PC-3 (cell line): ENCODE results near the gene PLAGL2.

Experiments
- EZH2 ChIP-seq: fragments of 300-600 bp; sonication (generic); IDR thresholded peaks from one replicate; pipeline ENCODE4 v1.6.1; 2017; ENCODE audit warnings: antibody characterized with exemption, mild to moderate bottlenecking, low read length; ENCODE audit not compliant: unreplicated experiment
- EZH2phosphoT487 ChIP-seq: fragments of 300-600 bp; sonication (generic); IDR thresholded peaks from 2 replicates; pipeline ENCODE4 v1.6.1; 2018; ENCODE audit warnings: mild to moderate bottlenecking, antibody characterized with exemption, low read length, borderline replicate concordance
- TF ChIP-seq, protein P1 (sequence below): fragments of 300-600 bp; sonication (generic); conservative IDR thresholded peaks from 2 replicates; pipeline ENCODE4 v1.5.1; 2017; ENCODE audit warnings: antibody characterized with exemption, low read depth, mild to moderate bottlenecking, low read length

DNA sequence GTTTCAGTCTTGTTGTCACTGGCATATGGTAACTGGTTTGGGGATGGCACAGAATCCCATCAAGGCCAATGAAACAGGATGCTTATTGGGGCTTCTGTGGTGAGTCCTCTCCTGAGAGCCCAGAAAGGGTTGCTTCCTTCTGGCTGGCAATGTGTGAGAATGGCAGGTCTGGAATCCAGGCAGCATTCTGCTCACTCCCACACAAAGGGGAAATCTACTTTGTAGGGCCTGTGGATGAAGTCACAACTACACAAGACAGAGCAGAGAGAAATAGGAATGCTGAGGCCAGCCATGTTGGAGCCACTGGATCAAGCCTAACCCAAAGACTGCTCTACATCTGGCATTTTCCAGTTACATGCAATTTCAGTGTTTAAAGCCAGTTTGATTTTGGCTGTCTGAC lies 15.7 kb downstream of the PLAGL2 start:
- TF ChIP-seq, protein P1, sequence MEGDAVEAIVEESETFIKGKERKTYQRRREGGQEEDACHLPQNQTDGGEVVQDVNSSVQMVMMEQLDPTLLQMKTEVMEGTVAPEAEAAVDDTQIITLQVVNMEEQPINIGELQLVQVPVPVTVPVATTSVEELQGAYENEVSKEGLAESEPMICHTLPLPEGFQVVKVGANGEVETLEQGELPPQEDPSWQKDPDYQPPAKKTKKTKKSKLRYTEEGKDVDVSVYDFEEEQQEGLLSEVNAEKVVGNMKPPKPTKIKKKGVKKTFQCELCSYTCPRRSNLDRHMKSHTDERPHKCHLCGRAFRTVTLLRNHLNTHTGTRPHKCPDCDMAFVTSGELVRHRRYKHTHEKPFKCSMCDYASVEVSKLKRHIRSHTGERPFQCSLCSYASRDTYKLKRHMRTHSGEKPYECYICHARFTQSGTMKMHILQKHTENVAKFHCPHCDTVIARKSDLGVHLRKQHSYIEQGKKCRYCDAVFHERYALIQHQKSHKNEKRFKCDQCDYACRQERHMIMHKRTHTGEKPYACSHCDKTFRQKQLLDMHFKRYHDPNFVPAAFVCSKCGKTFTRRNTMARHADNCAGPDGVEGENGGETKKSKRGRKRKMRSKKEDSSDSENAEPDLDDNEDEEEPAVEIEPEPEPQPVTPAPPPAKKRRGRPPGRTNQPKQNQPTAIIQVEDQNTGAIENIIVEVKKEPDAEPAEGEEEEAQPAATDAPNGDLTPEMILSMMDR, result no peak
- TF ChIP-seq EZH2 (no peak), EZH2phosphoT487 (no peak)
